KMS-11 (cell line): ENCODE results near the gene RBMS3.

ENCODE experiments used
- H2AFZ ChIP-seq: fragments of 200-600 bp; sonication (generic); 2 replicates; pipeline ENCODE4 v1.6.1; 2016; ENCODE audit warnings: antibody characterized with exemption, mixed run types, low read depth
- H3K27ac ChIP-seq: fragments of 200-600 bp; sonication (generic); 2 replicates; pipeline ENCODE4 v1.6.1; 2016; ENCODE audit warnings: mild to moderate bottlenecking, mixed run types
- H3K27me3 ChIP-seq: fragments of 200-600 bp; sonication (generic); 2 replicates; pipeline ENCODE4 v1.6.1; 2017; ENCODE audit warnings: mild to moderate bottlenecking, low read depth, mixed run types, moderate library complexity; ENCODE audit not compliant: insufficient read depth
- H3K36me3 ChIP-seq: fragments of 200-600 bp; sonication (generic); 2 replicates; pipeline ENCODE4 v1.6.1; 2017; ENCODE audit warnings: mild to moderate bottlenecking, mixed run types; ENCODE audit not compliant: insufficient read depth
- H3K4me1 ChIP-seq: fragments of 200-600 bp; sonication (generic); 2 replicates; pipeline ENCODE4 v1.6.1; 2016; ENCODE audit warnings: mild to moderate bottlenecking, low read depth, mixed run types; ENCODE audit not compliant: poor library complexity, severe bottlenecking
- H3K4me2 ChIP-seq: fragments of 200-600 bp; sonication (generic); 2 replicates; pipeline ENCODE4 v1.7.0; 2016; ENCODE audit warnings: mild to moderate bottlenecking, mixed run types
- H3K4me3 ChIP-seq: fragments of 200-600 bp; sonication (generic); IDR thresholded peaks from 2 replicates; pipeline ENCODE4 v1.6.1; 2017; ENCODE audit warnings: low read depth, low read length, mixed read lengths; ENCODE audit not compliant: insufficient read depth
- H3K79me2 ChIP-seq: fragments of 200-600 bp; sonication (generic); 2 replicates; pipeline ENCODE4 v1.6.1; 2016; ENCODE audit warnings: low read depth, mixed run types; ENCODE audit not compliant: insufficient read depth
- H3K9ac ChIP-seq: fragments of 200-600 bp; sonication (generic); 2 replicates; pipeline ENCODE4 v1.6.1; 2016; ENCODE audit warnings: mild to moderate bottlenecking, mixed run types
- H4K20me1 ChIP-seq: fragments of 200-600 bp; sonication (generic); 2 replicates; pipeline ENCODE4 v1.6.1; 2016; ENCODE audit warnings: mild to moderate bottlenecking, mixed run types; ENCODE audit not compliant: insufficient read depth
- CTCF ChIP-seq: fragments of 200-600 bp; sonication (generic); conservative IDR thresholded peaks from 2 replicates; pipeline ENCODE4 v1.6.1; 2017; ENCODE audit warnings: low read depth, mild to moderate bottlenecking, antibody characterized with exemption, low read length, moderate library complexity, mixed read lengths

The RBMS3 gene

GRCh38 chr3:29554566-29554965, 273.7 kb downstream of the RBMS3 start:
- no peak overlapping the region for H3K27ac ChIP-seq
- no peak for TF ChIP-seq CTCF
- no peaks in the 10 kb centered on the region for H3K79me2 ChIP-seq
- no peak overlapping the region for H2AFZ ChIP-seq
- H3K9ac ChIP-seq, result no peak overlapping the region
- H3K27me3 ChIP-seq, result no peaks in the 10 kb centered on the region
- H3K4me1 ChIP-seq, result no peaks in the 10 kb centered on the region
- no peaks in the 10 kb centered on the region for H3K36me3 ChIP-seq
- H4K20me1 ChIP-seq, result no peaks in the 10 kb centered on the region
- no peak overlapping the region for H3K4me2 ChIP-seq
- no peak overlapping the region for H3K4me3 ChIP-seq

GRCh38 chr3:29555590-29555989, 274.7 kb downstream of the RBMS3 start:
- Histone ChIP-seq H3K27ac (no peak overlapping the region), H3K4me2 (no peak overlapping the region), H3K27me3 (no peaks in the 10 kb centered on the region), H3K9ac (no peak overlapping the region), H3K79me2 (no peaks in the 10 kb centered on the region), H2AFZ (no peak overlapping the region), H4K20me1 (no peaks in the 10 kb centered on the region), H3K4me3 (no peak overlapping the region), H3K4me1 (no peaks in the 10 kb centered on the region), H3K36me3 (no peaks in the 10 kb centered on the region)
- TF ChIP-seq CTCF, result no peak

- H3K4me1 ChIP-seq, result no peaks in the 10 kb centered on the region
- no peak overlapping the region for H2AFZ ChIP-seq
- H3K9ac ChIP-seq, result no peak overlapping the region
- H3K79me2 ChIP-seq, result no peaks in the 10 kb centered on the region
- H3K36me3 ChIP-seq, result no peaks in the 10 kb centered on the region
- no peaks in the 10 kb centered on the region for H4K20me1 ChIP-seq
- H3K27me3 ChIP-seq, result no peaks in the 10 kb centered on the region
- H3K4me3 ChIP-seq, result no peak overlapping the region
- no peak overlapping the region for H3K4me2 ChIP-seq
- TF ChIP-seq CTCF, result no peak
- no peak overlapping the region for H3K27ac ChIP-seq
Measured at GRCh38 chr3:29557186-29557585, 276.3 kb downstream of the RBMS3 start.

- no peak overlapping the region for H3K4me3 ChIP-seq
- H3K4me2 ChIP-seq, result no peak overlapping the region
- no peaks in the 10 kb centered on the region for H3K79me2 ChIP-seq
- no peaks in the 10 kb centered on the region for H3K36me3 ChIP-seq
- H3K9ac ChIP-seq, result no peak overlapping the region
- no peaks in the 10 kb centered on the region for H3K4me1 ChIP-seq
- TF ChIP-seq CTCF, result no peak
- no peak overlapping the region for H3K27ac ChIP-seq
- no peaks in the 10 kb centered on the region for H3K27me3 ChIP-seq
- no peaks in the 10 kb centered on the region for H4K20me1 ChIP-seq
- H2AFZ ChIP-seq, result no peak overlapping the region
Measured at GRCh38 chr3:29557825-29558224, 277.0 kb downstream of the RBMS3 start.
